Fibroblast of upper back skin (primary cell): ENCODE results near the gene TPRKB.
"Not testable (repeated sequence)": the region's sequence is repeated elsewhere in the genome, so short reads cannot be mapped to it uniquely, and the experiment has no call there.

Experiments used
- DNase-seq: peaks from one replicate; pipeline ENCODE4 v3.0.0-alpha.2; 2013

TPRKB gene

GRCh38 chr2:73736855-73737779 lies at the start of gene TPRKB:
TSS of gene TPRKB (minus strand) at chr2:73737345. CDS start at chr2:73734569, 2,776 bp downstream.
- DNase-seq, result peak; percentile 98

DNA sequence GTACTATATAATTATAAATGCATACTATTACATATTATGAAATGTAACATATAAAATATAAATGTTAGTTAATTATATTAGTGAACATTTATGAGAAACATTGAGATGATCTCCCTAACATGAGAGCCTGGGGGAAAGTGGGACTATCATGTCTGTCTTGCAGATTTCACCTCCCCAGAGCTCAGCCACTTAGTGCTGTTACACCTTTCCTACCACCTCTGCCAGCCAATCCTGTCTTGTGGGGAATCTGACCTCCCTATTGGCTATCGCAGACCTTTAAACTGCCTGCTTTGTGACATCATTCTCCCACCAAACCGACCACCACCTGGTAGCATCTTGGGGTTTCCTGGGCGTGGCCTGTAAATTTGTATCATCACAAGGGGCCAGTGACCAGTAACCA lies 46.7 kb upstream of the TPRKB start, which contains the start of gene C2orf78:
Gene C2orf78 (plus strand): TSS at position 301 of the 400 bp plus-strand sequence. CDS start 127 bp downstream, outside the sequence.
- not testable (repeated sequence) for DNase-seq

DNA sequence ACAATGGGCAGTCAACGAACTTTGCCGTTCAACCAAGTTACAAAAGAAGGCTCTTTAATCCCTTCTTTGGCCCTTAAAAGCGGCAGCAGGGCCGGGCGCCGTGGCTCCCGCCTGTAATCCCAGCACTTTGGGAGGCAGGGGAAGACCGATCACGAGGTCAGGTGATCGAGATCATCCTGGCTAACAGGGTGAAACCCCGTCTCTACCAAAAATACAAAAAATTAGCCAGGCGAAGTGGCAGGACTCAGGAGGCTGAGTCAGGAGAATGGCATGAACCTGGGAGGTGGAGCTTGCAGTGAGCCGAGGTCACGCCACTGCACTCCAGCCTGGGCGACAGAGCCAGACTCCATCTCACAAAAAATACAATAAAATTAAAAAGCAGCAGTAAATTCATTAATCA lies 46.3 kb upstream of the TPRKB start:
- not testable (repeated sequence) for DNase-seq

DNA sequence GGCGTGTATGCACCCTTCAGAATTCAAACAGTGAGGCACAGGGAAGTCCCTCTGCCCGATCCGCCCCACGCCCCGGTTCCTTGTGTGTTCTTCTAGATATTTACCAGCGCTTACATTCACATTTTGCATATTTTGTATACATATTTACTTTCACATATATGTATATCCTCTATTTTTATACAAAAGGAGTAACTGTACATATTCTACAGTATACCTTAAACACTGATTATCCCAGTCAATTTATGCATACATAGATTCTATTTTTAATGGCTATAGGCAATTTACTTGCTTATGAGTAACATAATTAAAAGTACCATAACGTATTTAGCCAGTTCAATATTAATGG lies 43.1 kb upstream of the TPRKB start:
- DNase-seq, result no peak

DNA sequence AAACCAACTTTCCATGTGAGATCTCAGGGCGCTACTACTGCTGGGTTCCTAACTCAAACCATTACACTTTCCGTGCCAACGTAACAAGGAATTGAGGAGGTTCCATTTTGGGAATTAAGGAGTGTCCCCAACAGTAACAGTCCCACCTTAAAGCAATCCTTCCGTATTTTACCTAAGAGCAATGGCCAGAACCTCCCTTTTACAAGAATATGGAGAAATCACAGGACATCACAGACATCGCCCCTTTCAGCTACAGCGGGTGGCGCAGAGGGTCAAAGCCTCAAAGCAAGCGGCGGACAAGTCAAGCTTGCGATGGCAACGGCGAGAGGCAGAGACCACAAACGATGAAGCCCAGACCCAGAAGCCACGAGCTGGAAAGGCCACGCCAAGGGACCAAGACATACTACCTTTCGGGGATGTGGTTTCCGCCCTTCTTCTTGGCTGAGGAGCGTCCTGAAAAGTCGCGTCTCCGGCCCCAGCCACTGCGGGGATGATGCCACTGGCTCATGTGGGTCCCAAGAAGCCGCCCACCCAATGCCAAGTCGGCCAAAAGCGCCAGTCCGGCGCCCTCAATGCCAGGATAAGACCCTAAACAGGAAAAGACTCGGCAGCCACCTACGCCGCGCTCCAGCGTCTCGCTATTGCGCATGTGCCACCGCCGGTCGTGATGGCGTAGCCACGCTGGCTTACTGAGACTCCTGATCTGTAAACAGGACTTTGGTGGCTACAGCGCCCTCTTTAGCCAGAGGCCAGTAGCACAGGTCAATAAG lies 42.5 kb upstream of the TPRKB start, which contains the start of gene DUSP11:
Gene DUSP11 (minus strand): TSS at position 637 of the 770 bp plus-strand sequence. CDS start 129 bp downstream, at position 508.
- peak; percentile 94 for DNase-seq

- DNase-seq, result not testable (repeated sequence)
Observed at GRCh38 chr2:73778867-73779466, 41.8 kb upstream of the TPRKB start.

GRCh38 chr2:73776869-73777519 lies 39.8 kb upstream of the TPRKB start:
- peak; percentile 37 for DNase-seq

DNA sequence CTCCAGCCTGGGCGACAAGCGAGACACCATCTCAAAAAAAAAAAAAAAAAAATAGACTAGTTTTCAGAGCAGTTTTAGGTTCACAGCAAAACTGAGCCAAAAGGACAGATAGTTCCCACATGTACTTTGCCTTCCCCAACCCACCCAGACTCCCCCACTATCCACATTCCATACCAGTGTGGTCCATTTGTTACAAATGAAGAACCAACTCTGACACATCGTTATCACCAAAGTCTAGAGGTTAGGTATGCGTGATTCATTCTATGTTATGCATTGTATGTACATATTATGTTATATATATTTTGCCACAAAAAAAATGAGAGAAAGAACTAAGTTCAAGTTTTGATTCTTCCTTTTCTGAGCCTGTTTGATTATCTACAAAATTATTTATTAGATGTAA lies 39.2 kb upstream of the TPRKB start:
- peak; percentile 48 for DNase-seq

- DNase-seq, result no peak
Observed at GRCh38 chr2:73772819-73773218, 35.7 kb upstream of the TPRKB start.

GRCh38 chr2:73770725-73771124 lies 33.6 kb upstream of the TPRKB start:
- no peak for DNase-seq

DNA sequence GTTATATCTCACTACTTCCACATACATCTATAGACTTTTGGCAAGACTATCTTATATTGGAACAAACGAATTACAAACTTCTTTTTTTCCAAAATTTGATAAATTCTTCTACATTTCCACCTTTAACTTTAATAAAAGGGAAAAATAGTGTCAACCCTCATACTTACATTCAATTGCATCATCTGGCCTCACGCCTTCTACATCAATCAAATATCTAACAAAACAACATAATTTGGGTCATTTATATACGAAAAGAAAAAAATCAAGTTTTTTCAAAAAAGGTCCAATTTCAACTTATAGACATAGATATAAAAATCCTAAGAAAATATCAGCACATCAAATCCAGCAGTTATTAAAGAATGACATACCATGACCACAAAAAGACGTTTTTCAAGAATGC lies 29.8 kb upstream of the TPRKB start:
- no peak for DNase-seq

DNA sequence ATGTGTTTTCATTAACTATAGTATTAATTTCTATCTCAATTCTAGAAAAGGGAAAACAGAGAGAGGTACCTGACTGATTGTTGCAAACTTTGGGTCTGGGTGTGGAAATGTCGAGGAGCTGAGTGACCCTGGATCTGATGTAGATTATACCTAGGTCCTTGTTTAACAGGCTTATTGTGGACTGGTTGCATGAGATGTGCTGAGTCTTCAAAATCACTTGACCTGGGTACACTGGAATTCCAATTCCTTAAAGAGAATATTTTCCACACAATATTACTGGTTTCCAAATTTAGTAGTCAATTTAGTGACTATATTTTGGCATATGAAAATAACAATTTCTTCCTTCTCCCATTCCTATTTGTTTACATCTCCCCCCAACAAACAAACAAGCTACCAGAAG lies 29.2 kb upstream of the TPRKB start:
- DNase-seq, result no peak

- DNase-seq, result no peak
Observed at GRCh38 chr2:73764945-73765344, 27.8 kb upstream of the TPRKB start.

GRCh38 chr2:73762571-73762970 lies 25.4 kb upstream of the TPRKB start:
- DNase-seq, result no peak

DNA sequence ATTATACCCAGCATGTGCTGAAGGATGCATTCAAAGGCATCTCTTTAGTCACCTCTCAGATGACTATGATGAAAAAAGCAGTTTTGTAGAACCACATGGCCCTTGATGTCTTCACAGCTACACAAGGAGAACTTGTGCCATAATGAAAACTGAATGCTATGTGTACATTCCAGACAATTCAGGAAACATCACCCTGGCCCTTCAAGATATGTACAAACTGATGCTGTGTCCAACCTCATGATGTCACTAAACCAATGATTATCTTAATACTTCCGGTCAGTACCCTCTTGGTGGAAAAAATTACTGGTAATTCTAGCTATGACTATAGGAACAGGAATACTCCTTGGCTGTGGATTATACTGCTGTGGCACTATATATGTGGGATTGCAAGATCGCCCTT lies 22.8 kb upstream of the TPRKB start:
- no peak for DNase-seq

DNA sequence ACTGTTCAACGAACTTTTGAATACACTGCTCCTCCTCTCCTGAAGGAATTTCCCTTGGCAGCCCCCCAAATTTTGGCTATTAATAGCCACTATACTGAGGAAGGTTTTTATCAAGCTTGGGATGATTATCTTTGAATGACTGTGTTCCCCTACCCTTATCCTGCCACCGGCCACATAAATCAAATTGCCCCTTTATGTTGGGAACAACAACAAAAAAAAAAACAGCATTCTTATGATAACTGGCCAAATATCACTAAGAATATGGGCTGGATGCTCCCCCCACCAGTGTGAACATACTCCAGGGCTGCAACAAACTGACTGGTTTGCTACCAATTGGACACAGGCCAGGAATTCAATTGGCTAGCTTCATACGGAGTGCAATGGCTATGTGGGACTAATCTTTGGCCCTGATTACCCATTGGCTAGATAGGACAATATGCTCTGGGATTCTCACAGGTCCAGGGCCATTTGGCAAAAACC lies 22.2 kb upstream of the TPRKB start:
- DNase-seq, result peak; percentile 59

- DNase-seq, result not testable (repeated sequence)
Observed at GRCh38 chr2:73754332-73754731, 17.2 kb upstream of the TPRKB start.

GRCh38 chr2:73749314-73749713 lies 12.2 kb upstream of the TPRKB start:
- no peak for DNase-seq

DNA sequence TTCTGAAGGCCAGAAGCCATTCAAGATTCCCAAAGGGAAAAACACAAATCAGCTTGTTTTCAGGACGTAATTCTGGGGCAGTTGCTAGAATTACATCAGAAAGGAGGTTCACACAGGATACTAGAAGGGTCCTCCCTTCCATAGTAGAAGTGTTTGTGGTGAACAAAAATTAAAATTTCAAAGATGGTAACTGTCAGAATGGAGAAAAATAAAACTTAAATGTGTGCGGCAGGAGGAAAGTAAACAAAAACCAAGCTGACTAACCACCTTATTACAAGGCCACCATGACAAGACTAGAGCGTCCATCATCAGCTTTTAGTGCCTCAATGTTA lies 9.7 kb upstream of the TPRKB start:
- DNase-seq, result no peak

DNA sequence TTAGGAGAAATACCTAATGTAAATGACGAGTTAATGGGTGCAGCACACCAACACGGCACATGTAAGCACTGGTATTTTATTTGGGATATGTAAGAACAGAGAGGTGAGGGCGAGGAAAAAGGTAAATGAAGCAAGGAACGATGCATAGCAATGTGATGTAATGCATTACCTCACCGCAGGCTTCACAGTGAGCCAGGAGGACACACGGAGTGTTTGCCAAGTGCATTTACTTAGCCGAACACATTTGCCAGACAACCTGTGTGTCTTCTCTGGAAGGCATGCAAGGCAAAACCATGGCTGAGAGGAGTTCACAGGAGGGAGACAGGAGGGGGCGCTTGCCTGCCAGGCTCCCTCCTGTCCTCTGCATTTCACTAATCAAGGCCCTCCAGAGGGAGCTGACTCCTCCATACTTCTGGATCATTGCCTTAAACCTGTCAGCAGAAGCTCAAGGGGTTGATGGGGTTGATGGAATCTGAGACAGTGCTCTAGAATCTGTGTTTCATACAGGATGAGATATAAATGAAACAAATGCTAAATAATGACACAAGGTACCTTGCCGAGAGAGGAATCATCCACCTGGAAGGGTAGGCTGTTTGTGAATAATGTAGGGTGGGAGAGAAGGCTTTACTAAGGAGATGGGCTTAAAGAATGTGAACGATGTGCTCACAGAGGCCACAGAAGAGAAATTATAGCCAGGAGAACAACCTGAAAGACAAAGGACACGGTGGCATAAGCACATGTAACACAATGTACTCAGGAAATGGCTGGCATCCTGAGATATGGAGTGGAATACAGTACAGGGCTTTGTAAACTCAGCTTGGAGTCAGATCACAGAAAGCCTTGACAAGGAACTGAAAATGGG lies 9.1 kb upstream of the TPRKB start:
- no peak for DNase-seq

GRCh38 chr2:73740767-73741166 lies 3.6 kb upstream of the TPRKB start:
- DNase-seq, result no peak

GRCh38 chr2:73739101-73739500 lies 2.0 kb upstream of the TPRKB start:
- no peak for DNase-seq
